ENCODE data around the gene HS6ST3. TPM values are rescaled to one million over a fixed set of nuclear protein-coding genes. Genes with fewer than 3 reads are reported as not detected.

The HS6ST3 gene
- total RNA-seq, 4 donors from 2014 or later, result 0.97 to 2.2 (median 2.0) TPM

DNA sequence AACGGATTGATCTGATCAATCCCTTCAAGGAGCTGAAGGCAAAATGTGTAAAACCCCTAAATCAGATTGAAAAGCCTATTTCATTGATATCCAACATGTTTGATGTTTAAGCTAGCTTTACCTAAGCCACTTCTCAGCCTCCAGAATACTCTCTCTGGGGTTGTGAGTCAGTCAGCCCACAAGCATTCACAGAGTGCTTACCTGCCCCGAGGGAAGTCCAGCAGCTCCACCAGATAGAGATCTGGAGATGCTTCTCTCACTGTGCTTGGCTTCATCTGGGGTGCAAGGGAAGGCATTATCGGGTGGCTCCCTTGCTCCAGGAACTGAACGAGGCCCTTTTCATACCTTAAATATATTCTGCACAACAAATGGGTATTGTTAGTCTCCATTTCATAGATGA lies 744.7 kb downstream of the HS6ST3 start:
- no peaks in the 10 kb centered on the region for H3K9me3 ChIP-seq
- DNase-seq, result no peak
- no peak overlapping the region for H3K27ac ChIP-seq
- no peaks in the 10 kb centered on the region for H3K4me1 ChIP-seq
- TF ChIP-seq, protein P1, sequence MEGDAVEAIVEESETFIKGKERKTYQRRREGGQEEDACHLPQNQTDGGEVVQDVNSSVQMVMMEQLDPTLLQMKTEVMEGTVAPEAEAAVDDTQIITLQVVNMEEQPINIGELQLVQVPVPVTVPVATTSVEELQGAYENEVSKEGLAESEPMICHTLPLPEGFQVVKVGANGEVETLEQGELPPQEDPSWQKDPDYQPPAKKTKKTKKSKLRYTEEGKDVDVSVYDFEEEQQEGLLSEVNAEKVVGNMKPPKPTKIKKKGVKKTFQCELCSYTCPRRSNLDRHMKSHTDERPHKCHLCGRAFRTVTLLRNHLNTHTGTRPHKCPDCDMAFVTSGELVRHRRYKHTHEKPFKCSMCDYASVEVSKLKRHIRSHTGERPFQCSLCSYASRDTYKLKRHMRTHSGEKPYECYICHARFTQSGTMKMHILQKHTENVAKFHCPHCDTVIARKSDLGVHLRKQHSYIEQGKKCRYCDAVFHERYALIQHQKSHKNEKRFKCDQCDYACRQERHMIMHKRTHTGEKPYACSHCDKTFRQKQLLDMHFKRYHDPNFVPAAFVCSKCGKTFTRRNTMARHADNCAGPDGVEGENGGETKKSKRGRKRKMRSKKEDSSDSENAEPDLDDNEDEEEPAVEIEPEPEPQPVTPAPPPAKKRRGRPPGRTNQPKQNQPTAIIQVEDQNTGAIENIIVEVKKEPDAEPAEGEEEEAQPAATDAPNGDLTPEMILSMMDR (IDR thresholded peaks at IDR 0.05 in 4 of 5, conservative IDR thresholded peaks at IDR 0.05 in 1 of 5), result no peak
- no peak for TF ChIP-seq POLR2A (IDR thresholded peaks at IDR 0.05)
- H3K4me3 ChIP-seq, result no peak overlapping the region
- no peaks in the 10 kb centered on the region for H3K36me3 ChIP-seq
- no peaks in the 10 kb centered on the region for H3K27me3 ChIP-seq
- in situ Hi-C loops (cut with MboI; ENCODE audit: low sequenced_read_pairs in 4 of 4) (no loop called here), intact Hi-C loops (cut with DNase I; ENCODE audit: low total_unique reads) (no loop called here)
- ATAC-seq, result no peak

DNA sequence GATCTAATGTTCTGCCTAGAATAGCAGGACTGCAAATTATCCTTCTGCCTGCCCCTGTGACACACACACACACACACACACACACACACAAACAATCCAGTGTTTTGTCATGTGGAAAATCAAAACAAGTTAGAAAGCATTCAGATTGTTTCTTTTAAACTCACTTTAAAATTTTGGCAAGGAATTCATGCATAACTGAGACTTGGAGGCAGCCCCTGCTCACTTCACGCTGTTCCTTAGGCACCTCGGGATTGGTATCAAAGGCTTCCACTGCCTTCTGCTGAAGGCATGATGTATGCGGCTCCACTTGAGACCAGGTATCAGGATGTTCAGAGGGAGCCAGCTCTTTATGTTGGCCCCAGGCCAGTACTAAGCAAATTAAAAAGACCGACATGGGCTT lies 745.6 kb downstream of the HS6ST3 start:
- no peak overlapping the region for H3K27ac ChIP-seq
- H3K4me3 ChIP-seq, result no peak overlapping the region
- H3K27me3 ChIP-seq, result no peaks in the 10 kb centered on the region
- TF ChIP-seq, protein P1 (IDR thresholded peaks at IDR 0.05 in 4 of 5, conservative IDR thresholded peaks at IDR 0.05 in 1 of 5), result no peak
- no peak for TF ChIP-seq POLR2A (IDR thresholded peaks at IDR 0.05)
- no peaks in the 10 kb centered on the region for H3K36me3 ChIP-seq
- DNase-seq, result no peak
- H3K4me1 ChIP-seq, result no peaks in the 10 kb centered on the region
- intact Hi-C loops (cut with DNase I; ENCODE audit: low total_unique reads), result no loop called here
- no peaks in the 10 kb centered on the region for H3K9me3 ChIP-seq
- in situ Hi-C loops (cut with MboI; ENCODE audit: low sequenced_read_pairs in 4 of 4), result no loop called here
- ATAC-seq, result no peak

DNA sequence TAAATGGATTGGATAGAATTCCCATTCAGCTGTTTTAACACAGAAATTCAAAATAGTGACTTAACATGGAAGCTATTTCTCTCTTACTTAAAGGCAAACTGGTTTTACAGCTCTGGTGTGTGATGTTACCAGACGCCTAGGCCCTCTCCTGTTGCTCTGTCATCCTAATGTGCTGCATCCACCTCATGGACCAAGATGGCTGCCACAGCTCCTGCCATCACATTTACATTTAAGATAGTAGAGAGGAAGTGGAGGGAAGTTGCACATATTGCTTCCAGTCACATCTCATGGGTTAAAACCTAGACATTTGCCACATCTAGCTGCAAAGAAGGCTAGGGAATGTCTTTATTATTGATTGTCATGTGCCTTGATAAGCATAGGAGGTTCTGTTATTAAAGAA lies 746.8 kb downstream of the HS6ST3 start:
- TF ChIP-seq POLR2A (IDR thresholded peaks at IDR 0.05), result no peak
- TF ChIP-seq, protein P1 (IDR thresholded peaks at IDR 0.05 in 4 of 5, conservative IDR thresholded peaks at IDR 0.05 in 1 of 5), result no peak
- Histone ChIP-seq H3K27me3 (no peaks in the 10 kb centered on the region), H3K4me3 (no peak overlapping the region), H3K4me1 (no peaks in the 10 kb centered on the region), H3K27ac (no peak overlapping the region), H3K9me3 (no peaks in the 10 kb centered on the region), H3K36me3 (no peaks in the 10 kb centered on the region)
- in situ Hi-C loops (cut with MboI; ENCODE audit: low sequenced_read_pairs in 4 of 4), result no loop called here
- ATAC-seq (no peak), DNase-seq (no peak)
- intact Hi-C loops (cut with DNase I; ENCODE audit: low total_unique reads), result no loop called here

DNA sequence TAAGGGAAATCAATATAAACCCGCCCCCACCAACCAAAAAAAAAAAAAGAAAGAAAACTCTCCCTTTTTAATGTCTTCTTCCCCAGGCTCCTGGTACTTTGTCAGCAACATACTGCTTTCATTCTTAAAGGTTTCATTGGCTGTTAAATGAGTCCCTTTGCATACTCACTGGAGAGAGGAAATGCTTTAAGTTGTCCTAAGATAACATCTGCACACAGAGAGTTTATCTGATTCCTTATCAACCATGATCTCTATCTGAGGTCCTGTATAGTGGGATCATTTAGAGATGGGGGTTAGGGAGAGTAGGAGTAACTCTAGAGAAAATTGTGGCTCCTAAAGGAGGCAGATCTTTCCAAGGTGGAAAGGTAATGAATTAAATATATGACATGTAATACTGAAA lies 747.9 kb downstream of the HS6ST3 start:
- no peak for TF ChIP-seq POLR2A (IDR thresholded peaks at IDR 0.05)
- TF ChIP-seq, protein P1 (IDR thresholded peaks at IDR 0.05 in 4 of 5, conservative IDR thresholded peaks at IDR 0.05 in 1 of 5), result no peak
- no peak for ATAC-seq
- intact Hi-C loops (cut with DNase I; ENCODE audit: low total_unique reads), result no loop called here

DNA sequence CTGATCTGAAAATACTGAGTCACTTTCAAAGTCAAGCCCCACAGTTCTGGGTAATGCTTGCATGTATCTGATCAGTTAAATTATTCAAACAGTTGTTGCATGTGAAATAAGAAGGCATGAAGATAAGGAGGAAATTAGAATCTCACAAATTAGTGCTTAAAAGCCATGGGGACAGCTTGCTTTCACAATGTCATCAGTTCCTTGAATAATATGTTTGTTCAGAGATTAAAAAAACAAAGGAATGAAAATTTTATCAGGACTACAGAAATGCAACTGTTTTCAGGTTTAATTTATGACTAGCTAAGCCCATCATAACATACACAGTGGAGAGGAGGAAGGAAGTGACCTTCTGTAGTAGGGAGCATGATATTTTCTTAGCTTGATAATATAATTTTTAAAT lies 754.3 kb downstream of the HS6ST3 start:
- in situ Hi-C loops (cut with MboI; ENCODE audit: low sequenced_read_pairs in 4 of 4) (no loop called here), intact Hi-C loops (cut with DNase I; ENCODE audit: low total_unique reads) (no loop called here)
- no peak for DNase-seq
- no peaks in the 10 kb centered on the region for H3K4me1 ChIP-seq
- no peak for ATAC-seq
- no peak overlapping the region for H3K4me3 ChIP-seq
- no peaks in the 10 kb centered on the region for H3K27me3 ChIP-seq
- no peak overlapping the region for H3K27ac ChIP-seq
- H3K36me3 ChIP-seq, result no peaks in the 10 kb centered on the region
- H3K9me3 ChIP-seq, result no peaks in the 10 kb centered on the region
- TF ChIP-seq, protein P1 (IDR thresholded peaks at IDR 0.05 in 4 of 5, conservative IDR thresholded peaks at IDR 0.05 in 1 of 5), result no peak
- TF ChIP-seq POLR2A (IDR thresholded peaks at IDR 0.05), result no peak

More for the DNA sequence above, 747.9 kb downstream of the HS6ST3 start:
- DNase-seq, result no peak
- H3K4me3 ChIP-seq, result no peak overlapping the region
- in situ Hi-C loops (cut with MboI; ENCODE audit: low sequenced_read_pairs in 4 of 4), result no loop called here
- no peak overlapping the region for H3K27ac ChIP-seq
- no peaks in the 10 kb centered on the region for H3K36me3 ChIP-seq
- H3K9me3 ChIP-seq, result no peaks in the 10 kb centered on the region
- no peaks in the 10 kb centered on the region for H3K4me1 ChIP-seq
- no peaks in the 10 kb centered on the region for H3K27me3 ChIP-seq
